ENCODE data around the gene MYL5.
"Not testable (repeated sequence)": the region's sequence is repeated elsewhere in the genome, so short reads cannot be mapped to it uniquely, and the experiment has no call there.

Gene MYL5

GRCh38 chr4:726838-727237, 52.5 kb downstream of the MYL5 start:
- no peak for DNase-seq (ENCODE audit: low read depth in 2 of 2)

GRCh38 chr4:727576-727975, 53.2 kb downstream of the MYL5 start:
- DNase-seq (ENCODE audit: low read depth in 2 of 2): no peak

GRCh38 chr4:729336-730315, 55.3 kb downstream of the MYL5 start:
- DNase-seq (ENCODE audit: low read depth in 2 of 2): no peak

GRCh38 chr4:730511-730910, 56.2 kb downstream of the MYL5 start:
- no peak for DNase-seq (ENCODE audit: low read depth in 2 of 2)

GRCh38 chr4:730946-731904, 56.9 kb downstream of the MYL5 start:
- not testable (repeated sequence) for DNase-seq (ENCODE audit: low read depth in 2 of 2)
